ENCODE data around the gene IFT20.

DNA sequence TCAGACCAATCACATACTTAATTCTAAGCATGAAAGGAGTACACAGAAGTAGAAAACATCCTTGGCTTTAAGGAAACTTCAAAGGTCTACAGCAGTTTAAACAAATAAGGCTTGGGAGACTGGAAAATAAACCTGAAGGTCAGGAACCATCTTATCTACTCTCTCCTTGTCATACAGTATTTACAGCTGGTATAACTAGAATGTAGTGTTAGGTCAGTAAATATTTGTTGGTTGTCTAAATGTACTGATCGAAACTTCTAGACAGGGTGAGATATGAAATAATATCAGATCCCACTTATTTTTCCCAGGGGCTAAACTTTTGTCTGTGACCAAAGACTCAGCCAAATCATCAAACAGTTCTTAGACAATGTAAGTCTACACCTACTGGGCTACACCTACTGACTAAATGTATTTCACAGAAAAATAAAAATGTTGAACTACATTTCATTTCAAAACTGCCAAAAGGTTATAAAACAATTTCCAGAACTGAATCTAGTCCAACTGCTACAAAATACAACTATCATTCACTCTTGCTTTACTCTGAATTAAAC, 43.4 kb downstream of the IFT20 start:
- TF ChIP-seq CTCF (IDR thresholded peaks at IDR 0.05; ENCODE audit: poor library complexity): no peak
- no peak for TF ChIP-seq EZH2phosphoT487 (IDR thresholded peaks at IDR 0.05; ENCODE audit: low read depth, severe bottlenecking, unreplicated experiment)
